ENCODE results near the gene NUDT3.

NUDT3 gene

DNA sequence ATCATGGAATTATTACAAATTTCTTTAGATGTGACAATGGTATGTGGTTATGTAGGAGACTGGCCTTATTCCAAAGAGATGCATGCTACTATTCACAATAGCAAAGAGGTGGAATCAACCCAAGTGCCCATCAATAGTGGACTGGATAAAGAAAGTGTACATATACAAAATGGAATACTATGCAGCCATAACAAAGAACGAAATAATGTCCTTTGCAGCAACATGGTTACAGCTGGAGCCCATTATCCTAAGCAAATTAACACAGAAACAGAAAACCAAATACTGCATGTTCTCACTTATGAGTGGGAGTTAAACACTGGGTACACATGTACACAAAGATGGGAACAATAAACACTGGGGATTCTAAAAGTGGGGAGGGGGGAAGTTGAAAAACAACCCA, 69.7 kb downstream of the NUDT3 start:
- no peak for DNase-seq (ENCODE audit: low read depth in 3 of 3)

DNA sequence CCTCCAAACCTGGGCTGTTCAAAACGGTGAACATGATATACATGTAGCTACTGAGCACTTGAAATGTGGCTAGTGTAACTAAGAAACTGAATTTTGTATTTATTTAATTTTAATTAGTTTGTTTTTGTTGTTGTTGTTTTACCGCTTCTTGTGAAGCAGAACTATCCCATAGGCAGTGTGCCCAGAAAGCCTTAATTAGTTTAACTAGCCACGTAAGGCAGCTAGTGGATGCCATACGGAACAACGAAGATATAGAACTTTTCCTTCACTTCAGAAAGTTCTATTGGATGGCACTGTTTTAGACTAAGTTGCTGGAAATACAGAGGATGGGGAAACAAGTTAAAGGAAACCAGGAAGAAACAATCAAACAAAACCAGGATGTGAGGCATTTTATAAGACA, 70.6 kb downstream of the NUDT3 start:
- DNase-seq (ENCODE audit: low read depth in 3 of 3): no peak

DNA sequence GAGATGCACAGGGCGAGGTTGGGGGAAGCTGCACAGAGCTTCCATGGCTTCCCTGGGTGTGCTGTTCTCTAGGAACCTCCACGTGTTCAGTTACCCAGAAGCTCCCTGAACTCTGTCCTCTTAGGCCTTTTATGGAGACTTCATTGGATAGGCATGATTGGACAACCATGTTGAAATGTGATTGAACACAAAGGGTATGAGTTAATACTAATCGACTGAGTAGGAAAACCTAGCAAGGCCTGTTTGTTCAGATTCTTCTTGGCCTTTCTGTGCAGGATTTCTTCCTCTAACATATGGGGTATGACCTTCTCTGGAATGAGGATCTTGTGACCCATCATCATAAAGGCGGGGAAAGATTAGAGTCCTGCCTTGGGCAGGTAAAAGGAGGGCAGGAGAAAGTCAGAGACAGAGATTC, 73.0 kb downstream of the NUDT3 start:
- no peak for DNase-seq (ENCODE audit: low read depth in 3 of 3)

DNA sequence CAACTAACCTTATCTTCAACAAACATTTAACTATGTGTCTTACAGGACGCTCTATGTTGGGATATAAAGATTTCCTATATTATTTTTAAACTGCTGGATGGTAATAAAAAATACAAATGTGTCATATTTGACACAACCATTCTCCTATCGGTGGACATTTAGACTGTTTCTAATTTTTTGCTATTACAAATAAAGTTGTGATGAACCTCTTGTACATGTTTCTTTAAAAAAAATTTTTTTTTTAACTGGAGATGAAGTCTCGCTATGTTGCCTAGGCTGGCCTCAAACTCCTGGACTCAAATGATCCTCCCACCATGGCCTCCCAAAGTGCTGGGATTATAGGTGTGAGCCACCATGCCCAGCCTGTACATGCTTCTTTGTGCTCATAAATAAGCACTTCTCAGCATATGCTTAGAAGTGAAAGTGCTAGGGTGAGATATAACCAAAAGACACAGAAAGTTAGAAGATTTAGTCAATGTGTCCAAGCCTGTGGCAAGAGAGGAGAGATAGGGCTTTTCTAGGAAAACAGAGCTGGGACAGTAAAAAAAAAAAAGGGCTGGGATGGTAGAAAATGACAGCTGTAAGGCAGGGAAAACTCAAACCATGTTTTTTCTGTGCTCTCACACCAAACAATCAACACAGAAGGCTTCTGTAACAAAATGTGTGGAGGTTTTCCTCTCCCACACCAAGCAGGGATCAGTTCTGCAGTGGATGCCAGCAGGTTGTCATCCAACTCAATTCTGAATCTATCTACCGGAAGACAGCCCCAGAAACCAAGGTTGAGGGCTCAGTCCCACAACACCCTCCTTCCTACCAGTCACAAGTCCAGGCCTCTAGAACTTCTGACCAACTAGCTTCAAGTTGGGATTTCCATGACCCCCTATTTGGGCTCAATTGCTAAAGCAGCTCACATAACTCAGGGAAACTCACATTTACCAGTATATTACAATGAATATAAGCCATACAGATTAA, 73.7 kb downstream of the NUDT3 start:
- no peak for DNase-seq (ENCODE audit: low read depth in 3 of 3)

DNA sequence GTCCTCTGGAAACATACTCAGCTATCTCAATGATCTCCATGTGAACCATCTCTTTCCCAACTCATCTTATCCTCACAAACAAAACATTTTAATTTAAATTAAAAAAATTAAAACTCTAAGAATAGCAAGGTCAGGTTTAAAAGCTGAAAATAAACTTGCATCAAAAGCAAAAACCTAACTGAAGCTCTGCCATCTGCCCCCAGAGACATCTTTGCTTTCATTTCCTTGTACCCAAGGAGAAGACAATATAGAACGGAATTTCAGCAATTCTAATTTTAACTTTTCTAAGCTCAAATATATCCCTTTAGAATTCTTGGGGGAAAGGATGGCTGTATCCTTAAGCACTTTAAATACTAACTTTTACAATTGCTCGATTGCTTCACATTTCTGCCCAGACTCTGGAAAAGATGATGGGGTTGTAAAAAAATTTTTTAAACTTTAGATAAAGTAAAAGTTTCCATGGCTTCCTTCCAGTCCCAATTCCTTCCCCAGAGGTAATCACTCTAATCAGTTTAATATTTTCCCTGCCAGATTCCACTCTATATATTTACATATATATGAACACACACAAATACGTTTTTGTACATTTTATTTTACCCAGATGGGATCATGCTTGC, 74.5 kb downstream of the NUDT3 start:
- no peak for DNase-seq (ENCODE audit: low read depth in 3 of 3)

DNA sequence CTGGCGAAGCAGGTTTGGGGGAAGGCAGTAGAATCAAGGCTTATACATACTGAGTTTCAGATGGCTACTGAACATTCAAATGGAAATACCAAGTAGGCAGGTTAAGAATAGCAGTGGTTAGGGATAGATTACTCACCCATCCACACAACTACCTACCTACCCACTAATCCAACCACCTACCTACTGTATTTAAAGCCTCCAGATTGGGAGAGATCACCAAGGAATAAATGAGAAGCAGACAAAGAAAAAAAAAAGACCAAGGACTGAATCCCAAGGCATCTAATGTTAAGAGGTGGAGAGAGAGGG, 75.3 kb downstream of the NUDT3 start:
- no peak for DNase-seq (ENCODE audit: low read depth in 3 of 3)

DNA sequence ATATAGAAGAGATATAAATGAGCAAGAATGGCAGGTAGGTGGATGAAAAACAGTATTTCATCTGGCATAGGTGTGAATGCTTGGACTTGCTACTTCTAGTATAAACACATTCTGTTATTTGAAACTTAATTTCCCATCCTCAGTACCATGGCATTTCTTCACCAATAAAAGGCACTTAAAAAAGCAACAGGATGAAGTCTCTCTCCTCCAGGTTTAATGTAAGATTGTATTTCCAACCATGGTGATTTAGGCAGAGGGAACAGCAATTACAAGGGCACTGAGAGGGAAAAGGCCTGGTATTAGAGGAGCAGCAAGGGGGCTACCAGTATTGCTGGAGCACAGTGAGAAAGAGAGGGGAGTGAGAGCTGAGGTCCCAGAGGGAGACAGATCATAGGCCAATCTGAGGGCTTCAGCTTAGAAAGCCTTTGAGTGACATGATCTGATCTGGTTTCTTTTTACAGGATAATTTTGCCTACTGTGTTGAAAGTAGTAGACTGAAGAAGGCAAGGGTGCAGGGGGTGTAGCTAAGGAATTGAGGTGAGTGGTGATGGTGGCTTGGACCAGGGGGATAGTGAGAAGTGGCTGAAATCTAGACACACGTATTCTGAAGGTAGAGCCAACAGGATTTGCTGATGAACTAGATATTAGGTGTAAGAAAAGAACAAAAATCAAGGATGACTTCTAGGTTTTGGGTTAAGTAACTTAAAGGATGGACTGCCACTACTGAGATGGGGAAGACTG, 75.9 kb downstream of the NUDT3 start:
- no peak for DNase-seq (ENCODE audit: low read depth in 3 of 3)

DNA sequence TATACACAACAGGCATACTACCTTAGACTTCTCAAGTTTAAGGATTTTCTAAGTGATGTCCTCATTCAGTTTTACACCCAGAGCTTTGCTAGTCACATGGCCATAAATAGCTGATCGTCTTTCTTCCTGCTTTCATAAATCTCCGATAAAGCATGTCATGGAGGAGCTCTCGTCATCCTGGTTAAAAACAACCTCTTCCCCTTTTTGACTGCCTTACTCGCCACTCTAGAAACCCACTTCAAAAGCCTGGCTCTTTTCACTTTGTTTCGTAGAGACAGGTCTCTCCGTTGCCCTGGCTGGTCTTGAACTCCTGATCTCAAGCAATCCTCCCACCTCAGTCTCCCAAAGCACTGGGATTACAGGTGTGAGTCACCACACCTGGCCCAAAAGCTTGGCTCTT, 76.7 kb downstream of the NUDT3 start:
- no peak for DNase-seq (ENCODE audit: low read depth in 3 of 3)

DNA sequence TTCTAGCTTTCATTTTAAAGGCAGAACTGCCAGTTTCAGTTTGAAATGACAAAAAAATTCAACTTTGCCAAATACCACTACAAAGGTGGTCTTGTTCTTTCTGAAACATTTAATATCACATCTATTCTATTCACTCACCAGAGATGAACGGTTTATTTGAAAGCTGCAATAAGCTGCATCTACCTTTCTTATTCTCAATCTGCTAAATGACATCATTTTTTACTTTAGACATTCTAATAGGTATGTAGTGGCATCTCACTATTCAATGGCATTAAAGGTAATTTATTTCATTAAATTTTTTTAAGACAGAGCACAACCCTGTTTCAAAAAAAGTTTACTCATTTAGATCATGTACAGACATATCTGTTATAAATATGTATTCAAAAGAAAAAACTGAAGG, 77.2 kb downstream of the NUDT3 start:
- DNase-seq (ENCODE audit: low read depth in 3 of 3): no peak

DNA sequence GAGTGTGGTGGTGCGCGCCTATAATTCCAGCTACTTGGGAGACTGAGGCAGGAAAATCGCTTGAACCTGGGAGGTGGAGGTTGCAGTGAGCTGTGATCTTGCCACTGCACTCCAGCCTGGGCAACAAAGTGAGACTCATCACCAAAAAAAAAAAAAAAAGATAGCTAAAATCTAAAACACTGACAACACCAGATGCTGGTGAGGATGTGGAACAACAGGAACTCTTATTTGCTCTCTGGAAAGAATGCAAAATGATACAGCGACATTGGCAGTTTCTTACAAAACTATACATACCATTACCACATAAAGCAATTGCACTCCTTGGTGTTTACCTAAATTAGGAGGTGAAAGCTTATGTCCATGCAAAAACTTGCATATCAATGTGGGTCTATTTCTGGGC, 80.2 kb downstream of the NUDT3 start:
- DNase-seq (ENCODE audit: low read depth in 3 of 3): no peak

DNA sequence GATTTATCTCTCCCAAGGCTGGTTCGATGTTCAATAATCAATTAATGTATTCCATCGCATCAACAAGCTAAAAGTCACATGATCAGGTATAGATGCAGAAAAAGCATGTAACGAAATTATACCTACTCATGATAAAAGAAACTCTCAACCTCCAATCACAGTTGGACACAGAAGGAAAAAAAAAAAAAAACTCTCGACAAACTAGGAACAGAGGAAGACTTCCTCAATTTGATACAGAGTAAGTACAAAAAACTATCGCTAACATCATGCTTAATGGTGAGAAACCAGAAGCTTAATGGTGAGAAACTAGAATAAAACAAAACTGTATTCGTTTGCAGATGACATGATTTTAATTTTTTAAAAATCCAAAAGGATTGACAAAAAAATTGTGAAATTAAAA, 81.7 kb downstream of the NUDT3 start:
- DNase-seq (ENCODE audit: low read depth in 3 of 3): no peak

DNA sequence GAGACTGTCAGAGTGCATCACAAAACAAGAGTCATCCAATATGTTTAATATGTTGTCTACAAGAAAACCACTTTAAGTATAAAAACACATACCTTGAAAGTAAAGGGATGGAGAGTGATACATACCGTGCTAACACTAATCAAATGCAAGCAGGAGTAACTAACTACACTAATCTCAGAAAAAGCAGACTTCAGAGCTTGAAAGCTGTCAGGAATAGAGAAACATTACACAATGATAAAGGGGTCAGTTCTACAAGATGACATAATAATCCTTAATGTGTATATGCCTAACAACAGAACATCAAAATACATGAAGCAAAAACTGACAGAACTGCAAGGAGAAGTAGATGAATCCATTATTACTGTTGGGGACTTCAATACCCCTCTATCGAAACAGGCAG, 84.0 kb downstream of the NUDT3 start:
- DNase-seq (ENCODE audit: low read depth in 3 of 3): no peak

DNA sequence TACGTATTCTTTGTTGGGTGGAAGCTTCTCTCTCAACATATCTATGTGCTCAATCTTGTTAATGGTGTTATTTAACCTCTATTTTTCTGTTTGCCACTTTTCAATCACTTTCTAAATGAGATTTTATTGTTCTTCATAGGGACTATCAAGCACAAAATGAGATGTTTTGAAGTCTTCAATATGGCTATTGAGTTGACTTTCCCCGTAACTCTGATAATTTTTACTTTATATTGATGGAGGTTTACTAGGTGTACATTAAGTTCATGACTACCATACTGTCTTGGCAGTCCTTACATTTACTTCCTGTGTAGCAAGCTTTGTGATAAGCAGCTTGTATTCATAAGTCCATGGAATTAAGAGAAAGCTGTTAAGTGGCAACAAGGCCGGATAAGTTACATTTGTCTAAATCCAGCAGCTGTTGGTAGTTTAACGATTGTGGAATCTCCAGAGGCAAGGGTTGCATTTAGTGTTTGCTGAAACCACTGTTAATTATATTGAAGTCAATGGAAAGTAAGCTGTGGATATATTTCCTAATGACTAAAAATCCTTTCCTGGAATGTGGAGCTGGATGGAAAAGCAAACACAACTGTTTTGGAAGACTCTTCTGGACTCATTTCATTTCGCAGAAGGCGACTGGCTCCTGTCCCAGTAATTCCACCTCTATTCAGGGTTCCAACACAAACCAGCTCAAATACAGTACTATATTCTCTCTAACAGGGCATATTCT, 86.3 kb downstream of the NUDT3 start:
- DNase-seq (ENCODE audit: low read depth in 3 of 3): no peak

DNA sequence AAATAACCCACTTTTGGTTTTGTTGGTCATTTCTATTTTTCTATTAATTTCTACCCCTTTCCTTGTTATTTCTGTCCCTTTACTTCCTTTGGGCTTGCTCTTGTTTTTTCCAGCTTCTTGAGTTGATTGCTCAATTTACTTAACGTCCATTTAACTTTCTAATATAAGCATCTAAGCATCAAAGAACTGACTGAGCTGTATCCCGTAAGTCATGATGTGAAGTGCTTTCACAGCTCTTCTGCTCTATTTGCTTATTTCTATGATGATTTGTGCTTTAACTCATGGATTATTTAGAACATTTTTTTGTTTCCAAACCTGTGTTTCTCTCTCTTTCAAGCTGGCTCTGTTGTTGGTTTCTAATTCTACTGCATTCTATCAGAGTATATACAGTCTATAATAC, 87.0 kb downstream of the NUDT3 start:
- DNase-seq (ENCODE audit: low read depth in 3 of 3): no peak

DNA sequence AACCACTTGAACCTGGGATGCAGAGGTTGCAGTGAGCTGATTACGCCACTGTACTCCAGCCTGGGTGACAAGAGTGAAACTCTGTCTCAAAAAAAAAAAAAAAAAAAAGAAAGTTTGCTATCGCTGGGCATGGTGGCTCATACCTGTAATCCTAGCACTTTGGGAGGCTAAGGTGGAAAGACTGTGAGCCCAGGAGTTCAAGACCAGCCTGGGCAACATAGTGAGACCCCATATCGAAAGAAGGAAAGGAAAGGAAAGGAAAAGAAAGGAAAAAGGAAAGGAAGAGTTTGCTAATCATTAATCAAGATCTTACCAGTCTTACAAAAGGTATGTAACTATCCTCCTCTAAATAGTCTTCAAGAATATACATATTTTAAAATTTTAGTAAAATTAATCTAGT, 88.3 kb downstream of the NUDT3 start:
- DNase-seq (ENCODE audit: low read depth in 3 of 3): no peak

DNA sequence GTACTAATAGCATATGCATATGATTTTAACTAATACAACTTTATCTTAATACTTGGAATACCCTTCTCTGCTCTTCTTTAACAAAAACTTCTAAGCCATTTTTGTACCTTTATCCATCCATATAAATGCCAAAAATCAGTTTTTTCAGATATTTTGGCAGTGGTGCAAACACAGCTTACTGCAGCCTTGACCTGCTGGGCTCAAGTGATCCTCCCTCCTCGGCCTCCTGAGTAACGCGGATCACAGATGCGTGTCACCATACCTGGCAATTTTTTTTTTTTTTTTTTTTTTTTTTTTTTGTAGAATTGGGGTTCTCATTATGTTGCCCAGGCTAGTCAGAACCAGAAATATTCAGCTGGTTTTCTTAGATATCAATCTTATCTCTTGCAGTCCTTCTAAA, 89.5 kb downstream of the NUDT3 start:
- no peak for DNase-seq (ENCODE audit: low read depth in 3 of 3)

DNA sequence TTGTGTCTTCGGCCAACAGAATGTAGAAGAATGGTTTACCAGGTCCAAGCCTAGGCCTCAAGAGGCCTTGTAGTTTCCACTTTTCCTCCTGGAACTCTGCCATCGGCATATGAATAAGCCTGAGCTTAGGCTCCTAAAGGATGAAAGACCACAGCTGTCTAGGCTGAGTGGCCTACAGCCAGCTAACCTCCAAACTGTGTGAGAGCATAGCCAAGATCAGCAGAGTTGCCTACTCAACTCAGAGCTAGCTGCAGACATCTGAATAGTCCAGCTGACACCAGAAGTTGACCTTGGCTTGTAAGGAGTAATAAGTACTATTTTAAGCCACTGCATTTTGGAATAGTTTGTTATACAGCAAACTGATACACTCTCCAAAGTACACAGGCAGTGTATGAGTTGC, 91.1 kb downstream of the NUDT3 start:
- no peak for DNase-seq (ENCODE audit: low read depth in 3 of 3)

DNA sequence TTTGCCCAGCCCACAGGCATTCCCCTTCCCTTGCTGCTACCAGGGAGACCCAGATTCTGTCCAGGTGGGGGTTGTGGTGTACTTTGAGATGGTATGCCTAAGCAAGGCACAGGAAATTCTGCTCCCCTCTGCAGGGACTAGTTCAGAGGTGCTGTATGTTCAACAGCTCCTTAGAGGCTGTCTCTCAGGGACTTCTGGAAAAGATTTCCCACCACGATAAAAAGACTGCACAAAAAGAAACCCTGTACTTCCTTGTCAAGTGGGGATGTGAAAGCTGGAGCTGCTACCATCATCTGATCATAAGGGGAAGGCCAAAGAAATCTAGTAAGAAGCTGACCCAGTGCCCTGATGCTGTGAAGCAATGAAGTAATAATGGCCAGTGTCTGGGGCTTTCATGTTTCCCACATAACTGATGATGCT, 92.1 kb downstream of the NUDT3 start:
- DNase-seq (ENCODE audit: low read depth in 3 of 3): no peak

DNA sequence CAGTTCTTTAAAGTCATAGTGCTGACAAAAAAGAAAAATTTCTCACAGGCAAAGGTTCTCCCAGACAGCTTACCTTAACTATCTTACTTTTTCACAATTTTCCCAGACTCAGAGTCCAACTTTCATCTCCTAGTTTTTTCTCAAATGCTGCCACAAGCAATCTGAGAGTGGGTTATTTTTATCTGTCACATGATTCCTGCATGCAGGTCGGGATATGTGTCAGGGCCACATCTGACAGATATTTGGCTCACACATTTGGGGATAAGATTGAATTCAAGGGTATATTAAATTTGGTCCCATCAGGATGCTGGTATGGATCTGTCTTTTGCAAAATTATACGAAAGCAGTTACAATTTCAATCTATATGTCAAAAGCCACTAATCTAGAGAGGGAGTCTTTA, 93.5 kb downstream of the NUDT3 start:
- no peak for DNase-seq (ENCODE audit: low read depth in 3 of 3)

DNA sequence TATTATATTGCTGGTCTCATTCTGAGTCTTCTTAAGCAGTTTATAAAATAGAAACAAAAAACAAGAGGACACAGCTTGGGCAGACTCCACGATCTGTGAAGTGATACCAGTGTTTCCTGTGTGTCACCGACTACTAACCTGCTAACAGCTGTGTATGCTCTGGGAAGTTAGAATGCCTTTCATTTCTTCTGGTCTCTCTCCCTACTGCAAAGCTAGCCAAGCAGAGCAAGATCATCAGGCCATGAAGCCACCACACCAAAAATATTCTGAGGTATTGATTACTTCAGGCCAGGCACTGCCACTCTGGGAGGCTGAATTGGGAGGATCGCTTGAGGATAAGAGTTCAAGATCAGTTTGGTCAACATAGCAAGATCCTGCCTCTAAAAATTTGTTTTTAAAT, 96.7 kb downstream of the NUDT3 start:
- no peak for DNase-seq (ENCODE audit: low read depth in 3 of 3)

DNA sequence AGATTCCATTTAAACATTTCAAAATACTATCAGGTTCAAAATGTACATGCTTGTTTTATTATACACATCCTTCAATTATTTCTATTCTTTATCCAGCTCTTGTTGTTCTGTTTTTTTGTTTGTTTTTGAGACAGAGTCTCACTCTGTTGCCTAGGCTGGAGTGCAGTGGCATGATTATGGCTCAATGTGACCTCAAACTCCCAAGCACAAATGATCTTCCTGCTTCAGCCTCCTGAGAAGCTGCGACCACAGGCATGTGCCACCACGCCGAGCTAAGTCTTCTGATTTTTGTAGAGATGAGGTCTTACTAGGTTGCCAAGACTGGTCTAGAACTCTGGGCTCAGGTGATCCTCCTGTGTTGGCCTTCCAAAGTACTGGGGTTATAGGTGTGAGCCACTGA, 99.5 kb downstream of the NUDT3 start:
- DNase-seq (ENCODE audit: low read depth in 3 of 3): no peak

DNA sequence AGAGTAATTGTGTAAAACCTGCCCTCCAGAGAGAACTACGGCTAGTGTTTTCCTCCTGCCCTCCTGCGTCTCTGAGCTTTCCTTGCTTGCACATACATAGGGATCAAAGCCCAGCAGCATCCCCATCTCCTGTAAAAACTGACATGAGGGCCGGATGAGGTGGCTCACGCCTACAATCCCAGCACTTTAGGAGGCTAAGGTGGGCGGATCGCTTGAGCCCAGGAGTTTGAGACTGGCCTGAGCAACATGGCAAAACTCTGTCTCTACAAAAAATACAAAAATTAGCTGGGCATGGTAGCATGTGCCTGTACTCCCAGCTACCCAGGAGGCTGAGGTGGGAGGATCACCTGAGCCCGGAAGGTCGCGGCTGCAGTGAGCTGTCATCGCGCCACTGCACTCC, 103.3 kb downstream of the NUDT3 start:
- DNase-seq (ENCODE audit: low read depth in 3 of 3): no peak
